CD4-positive, alpha-beta memory T cell (primary cell): ENCODE data around the gene BLID. TPM values are rescaled to one million over a fixed set of nuclear protein-coding genes. Genes with fewer than 3 reads are reported as not detected.

Experiments
- CTCF ChIA-PET: fragments of 350-600 bp; sonication (Branson Sonifier 250); formaldehyde crosslinking; loops from one replicate; lab custom pipeline; 2021; ENCODE audit warnings: inconsistent platforms; ENCODE audit not compliant: partially characterized antibody; lab: Charles Lee
- POLR2A ChIA-PET: fragments of 350-600 bp; sonication (Branson Sonifier 250); formaldehyde crosslinking; loops from one replicate; lab custom pipeline; 2021; ENCODE audit not compliant: partially characterized antibody; lab: Charles Lee
- DNase-seq, 5 donors: peaks; one replicate each; pipeline versions ENCODE4 v3.0.0 to v3.0.0-alpha.2; 2020 to 2022; ENCODE audit warnings: mixed read lengths in 1 of 5
- H3K27ac ChIP-seq: one replicate; pipeline ENCODE4 v1.7.0; 2013; ENCODE audit warnings: low read depth, low read length
- H3K27me3 ChIP-seq: 2 replicates; pipeline ENCODE4 v1.7.0; 2013; ENCODE audit warnings: mild to moderate bottlenecking, low read length, moderate library complexity; ENCODE audit not compliant: insufficient read depth
- H3K36me3 ChIP-seq: 2 replicates; pipeline ENCODE4 v1.7.0; 2013; ENCODE audit warnings: mild to moderate bottlenecking, low read length, moderate library complexity; ENCODE audit not compliant: insufficient read depth
- H3K4me1 ChIP-seq: 2 replicates; pipeline ENCODE4 v1.7.0; 2013; ENCODE audit warnings: mild to moderate bottlenecking, low read length, moderate library complexity; ENCODE audit not compliant: insufficient read depth
- H3K4me3 ChIP-seq, 2 donors: one replicate each; pipeline ENCODE4 v1.7.0; 2013; ENCODE audit warnings: low read length in 2 of 2, mild to moderate bottlenecking in 1 of 2
- H3K9me3 ChIP-seq, 2 donors: one replicate each; pipeline ENCODE4 v1.7.0; 2013; ENCODE audit warnings: low read length in 2 of 2, control low read depth in 1 of 2; ENCODE audit not compliant: control insufficient read depth in 1 of 2
- H3K27ac Mint-ChIP-seq, 7 donors: one replicate each; pipeline ENCODE4 v1.8.0; 2020 to 2021; ENCODE audit warnings: mixed read lengths in 7 of 7, mild to moderate bottlenecking in 6 of 7, inconsistent platforms in 3 of 7, moderate library complexity in 3 of 7
- H3K27me3 Mint-ChIP-seq, 2 donors: one replicate each; pipeline ENCODE4 v1.8.0; 2020 to 2021; ENCODE audit warnings: mixed read lengths in 2 of 2
- H3K36me3 Mint-ChIP-seq, 2 donors: one replicate each; pipeline ENCODE4 v1.8.0; 2020 to 2021; ENCODE audit warnings: mixed read lengths in 2 of 2, inconsistent platforms in 1 of 2, mild to moderate bottlenecking in 1 of 2
- H3K4me1 Mint-ChIP-seq, 4 donors: one replicate each; pipeline ENCODE4 v1.8.0; 2020 to 2021; ENCODE audit warnings: mixed read lengths in 4 of 4, mild to moderate bottlenecking in 1 of 4
- H3K4me3 Mint-ChIP-seq, 8 donors: one replicate each; pipeline ENCODE4 v1.8.0; 2020 to 2021; ENCODE audit warnings: mixed read lengths in 8 of 8, mild to moderate bottlenecking in 7 of 8, moderate library complexity in 6 of 8, inconsistent platforms in 3 of 8
- H3K9me3 Mint-ChIP-seq, 8 donors: one replicate each; pipeline ENCODE4 v1.8.0; 2020 to 2021; ENCODE audit warnings: mixed read lengths in 8 of 8, mild to moderate bottlenecking in 5 of 8, inconsistent platforms in 3 of 8, moderate library complexity in 1 of 8
- intact Hi-C: fragments of 100-400 bp; cut with micrococcal nuclease; formaldehyde crosslinking; loops from one replicate; pipeline ENCODE4 v1.15.1; 2023
- polyA plus RNA-seq, 2 donors: library from polyadenylated mRNA; unstranded; fragments of 300-500 nt; fragmentation: Illumina TruSeq; gene quantifications; one replicate each; pipeline ENCODE4 v1.2.3, GENCODE V29; 2021
- total RNA-seq, 2 experiments: library from RNA; stranded (reverse); gene quantifications; one replicate each; pipeline ENCODE4 v1.2.3, GENCODE V29; 2021

Gene BLID
- total and polyA plus RNA-seq, 4 experiments from 2014 or later = not detected

DNA sequence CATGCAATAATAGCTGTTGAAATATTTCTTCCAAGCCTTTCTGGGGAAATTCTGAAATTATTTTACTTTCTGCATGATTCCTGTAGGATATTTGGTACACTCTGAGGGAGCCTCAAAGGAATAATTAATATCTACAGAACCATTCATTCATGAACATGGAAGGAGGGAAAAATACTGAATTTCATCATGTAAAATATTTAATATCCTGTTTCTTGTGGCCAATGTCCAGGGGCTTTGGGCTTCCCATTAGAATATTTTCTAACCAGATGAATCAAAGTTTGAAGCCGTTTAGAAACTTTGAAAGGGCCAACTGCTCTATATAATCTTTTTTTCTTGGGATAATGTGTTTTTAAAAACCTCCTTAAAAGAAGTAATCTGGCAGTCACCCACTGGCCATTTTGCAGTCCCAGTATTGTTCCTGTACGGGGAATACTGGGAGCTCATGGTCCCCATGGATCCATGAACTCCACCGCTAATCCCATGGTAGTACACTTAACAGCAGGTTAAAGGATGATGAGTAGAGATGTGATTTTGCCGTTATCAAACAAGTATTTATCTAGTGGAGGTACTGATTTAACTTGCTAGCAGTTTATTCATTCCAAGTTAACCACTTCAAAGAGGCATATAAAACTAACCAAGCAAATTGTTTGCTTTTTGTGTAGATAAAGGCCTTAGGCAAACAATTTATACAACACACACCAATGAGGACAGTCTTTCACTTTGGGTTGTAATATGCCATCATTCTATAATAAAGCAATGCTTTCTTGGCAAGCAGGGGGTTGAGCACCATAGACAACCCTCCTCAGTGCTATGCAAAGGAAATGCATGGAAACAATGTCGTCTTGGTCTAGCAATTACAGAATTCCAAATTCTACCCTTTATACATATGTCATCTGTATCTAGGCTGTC, 34.5 kb upstream of the BLID start:
- H3K27me3 ChIP-seq = no peaks in the 10 kb centered on the region
- intact Hi-C loops = no loop called here
- H3K4me3 Mint-ChIP-seq = no peak overlapping the region
- no peaks in the 10 kb centered on the region for H3K9me3 ChIP-seq
- no peak for DNase-seq
- H3K27ac Mint-ChIP-seq = no peak overlapping the region
- ChIA-PET POLR2A (no interaction called here), CTCF (no interaction called here)
- H3K4me1 Mint-ChIP-seq = no peaks in the 10 kb centered on the region
- H3K4me3 ChIP-seq = no peak overlapping the region
- H3K27ac ChIP-seq = no peak overlapping the region
- no peaks in the 10 kb centered on the region for H3K4me1 ChIP-seq
- no peaks in the 10 kb centered on the region for H3K36me3 ChIP-seq
- peaks cover 5 to 9% of the 10 kb centered on the region in 2 donors for H3K27me3 Mint-ChIP-seq
- no peaks in the 10 kb centered on the region for H3K9me3 Mint-ChIP-seq
- no peaks in the 10 kb centered on the region for H3K36me3 Mint-ChIP-seq

DNA sequence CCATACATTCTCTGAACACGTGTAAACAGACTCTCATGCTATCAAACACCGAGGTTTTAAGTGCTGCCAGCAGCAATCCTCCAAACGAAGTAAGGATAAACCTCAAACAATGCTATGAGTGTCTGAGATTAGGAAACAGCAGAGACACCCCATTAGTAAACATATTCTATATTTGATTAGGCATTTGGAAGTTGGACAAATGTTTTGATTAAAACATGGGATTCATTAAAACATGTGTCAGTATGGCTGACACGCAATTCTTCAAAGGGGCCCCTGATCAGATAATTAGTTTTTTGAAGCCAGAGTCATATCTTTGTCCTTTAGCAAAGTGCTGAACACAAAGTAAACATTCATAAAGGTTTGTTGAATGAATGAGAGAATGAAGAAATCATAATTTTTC, 33.2 kb upstream of the BLID start:
- Histone ChIP-seq H3K27me3 (no peaks in the 10 kb centered on the region), H3K27ac (no peak overlapping the region), H3K4me3 (no peak overlapping the region), H3K36me3 (no peaks in the 10 kb centered on the region), H3K4me1 (no peaks in the 10 kb centered on the region), H3K9me3 (no peaks in the 10 kb centered on the region)
- Mint-ChIP-seq H3K36me3 (no peaks in the 10 kb centered on the region), H3K9me3 (peaks cover 0 to 2% (median 0%) of the 10 kb centered on the region in 8 donors), H3K27me3 (peaks cover 7 to 9% of the 10 kb centered on the region in 2 donors), H3K4me1 (no peaks in the 10 kb centered on the region), H3K27ac (no peak overlapping the region), H3K4me3 (no peak overlapping the region)
- DNase-seq = no peak
- ChIA-PET CTCF (no interaction called here), POLR2A (no interaction called here)
- intact Hi-C loops = no loop called here

DNA sequence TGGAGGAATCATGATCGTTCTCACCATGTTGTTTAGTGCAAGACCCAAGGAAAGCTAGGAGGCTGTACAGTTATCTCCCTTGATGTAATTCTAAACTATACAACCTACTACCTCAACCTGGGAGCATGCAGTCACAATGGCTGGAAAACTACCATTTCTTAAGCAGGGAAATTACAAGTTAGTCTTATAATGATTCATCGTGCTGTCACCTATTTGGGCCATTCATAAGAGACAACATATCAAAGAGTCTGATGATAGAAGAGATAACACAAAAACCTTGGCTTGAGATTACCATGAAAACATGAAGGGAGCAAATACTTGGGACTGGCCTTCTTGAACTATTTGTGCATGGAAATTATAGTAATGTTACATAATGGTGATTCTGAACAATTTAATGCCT, 30.5 kb upstream of the BLID start:
- Histone ChIP-seq H3K4me1 (no peaks in the 10 kb centered on the region), H3K27ac (no peak overlapping the region), H3K9me3 (no peaks in the 10 kb centered on the region), H3K4me3 (no peak overlapping the region), H3K36me3 (no peaks in the 10 kb centered on the region), H3K27me3 (no peaks in the 10 kb centered on the region)
- POLR2A ChIA-PET = no interaction called here
- intact Hi-C loops = no loop called here
- peaks cover 6% of the 10 kb centered on the region in 2 donors for H3K27me3 Mint-ChIP-seq
- no peak overlapping the region for H3K4me3 Mint-ChIP-seq
- H3K36me3 Mint-ChIP-seq = no peaks in the 10 kb centered on the region
- no peaks in the 10 kb centered on the region for H3K4me1 Mint-ChIP-seq
- peaks cover 0 to 3% (median 0%) of the 10 kb centered on the region in 8 donors for H3K9me3 Mint-ChIP-seq
- no peak overlapping the region for H3K27ac Mint-ChIP-seq
- CTCF ChIA-PET = no interaction called here
- DNase-seq = no peak

DNA sequence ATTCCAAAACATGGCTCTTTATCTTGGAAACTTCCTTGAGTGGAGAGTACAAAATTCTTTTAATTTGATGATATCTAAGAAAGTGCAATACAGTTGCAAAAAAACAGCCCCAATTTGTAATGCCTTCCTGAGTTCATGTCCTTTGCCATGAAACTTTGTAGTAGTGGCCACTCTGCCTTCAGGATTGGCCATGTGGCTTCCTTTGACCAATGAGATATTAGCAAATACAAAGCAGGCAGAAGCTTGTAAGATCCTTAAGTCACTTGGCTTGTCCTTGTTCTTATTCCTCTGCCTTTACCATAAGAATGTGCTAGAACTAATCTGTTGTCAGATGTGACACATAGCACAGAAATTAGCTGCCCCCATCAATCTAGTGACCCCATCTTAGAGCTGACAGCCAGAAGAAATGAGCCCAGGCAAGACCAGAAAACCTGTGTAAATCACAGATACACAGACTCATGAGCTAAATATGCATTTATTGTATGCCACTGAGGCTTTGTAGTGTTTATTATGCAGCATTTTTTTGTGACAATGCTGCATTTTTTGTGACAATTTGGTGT, 29.8 kb upstream of the BLID start:
- Histone ChIP-seq H3K27me3 (no peaks in the 10 kb centered on the region), H3K9me3 (no peaks in the 10 kb centered on the region), H3K36me3 (no peaks in the 10 kb centered on the region), H3K4me3 (no peak overlapping the region), H3K27ac (no peak overlapping the region), H3K4me1 (no peaks in the 10 kb centered on the region)
- no peaks in the 10 kb centered on the region for H3K4me1 Mint-ChIP-seq
- DNase-seq = no peak
- intact Hi-C loops = no loop called here
- H3K36me3 Mint-ChIP-seq = no peaks in the 10 kb centered on the region
- no peak overlapping the region for H3K4me3 Mint-ChIP-seq
- CTCF ChIA-PET = no interaction called here
- H3K27me3 Mint-ChIP-seq = peaks cover 4 to 6% of the 10 kb centered on the region in 2 donors
- H3K9me3 Mint-ChIP-seq = peaks cover 0 to 3% (median 0%) of the 10 kb centered on the region in 8 donors
- POLR2A ChIA-PET = no interaction called here
- H3K27ac Mint-ChIP-seq = no peak overlapping the region

DNA sequence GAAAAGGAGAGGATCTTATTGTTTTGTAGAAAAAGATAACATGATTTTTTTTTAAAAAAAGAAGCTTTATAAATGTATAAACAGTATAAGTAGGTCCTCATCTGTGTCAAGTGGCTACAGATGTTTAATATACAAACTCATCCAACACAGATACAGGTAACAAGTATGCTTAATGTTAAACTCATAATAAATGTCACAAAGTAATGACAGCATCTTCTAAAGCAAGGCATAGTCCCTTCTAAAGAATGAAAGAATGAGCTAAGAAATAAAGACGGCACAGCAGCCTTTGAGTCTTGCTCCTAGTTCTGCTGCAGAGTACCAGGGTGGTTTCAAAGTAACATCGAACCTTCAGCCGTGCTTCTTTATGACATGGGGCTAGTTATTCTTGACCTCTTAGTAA, 28.7 kb upstream of the BLID start:
- Mint-ChIP-seq H3K9me3 (peaks cover 0 to 3% (median 0%) of the 10 kb centered on the region in 8 donors), H3K27me3 (peaks cover 4% of the 10 kb centered on the region in 2 donors), H3K4me1 (no peaks in the 10 kb centered on the region), H3K4me3 (no peak overlapping the region), H3K36me3 (no peaks in the 10 kb centered on the region), H3K27ac (no peak overlapping the region)
- ChIA-PET CTCF (interaction anchor here (1.2 kb wide), 1 partner anchor 9 kb away, joined by 4 read pairs; no protein-coding TSS in a partner anchor), POLR2A (no interaction called here)
- H3K27me3 ChIP-seq = no peaks in the 10 kb centered on the region
- DNase-seq = no peak
- no peak overlapping the region for H3K4me3 ChIP-seq
- no peak overlapping the region for H3K27ac ChIP-seq
- intact Hi-C loops = no loop called here
- H3K9me3 ChIP-seq = no peaks in the 10 kb centered on the region
- H3K36me3 ChIP-seq = no peaks in the 10 kb centered on the region
- H3K4me1 ChIP-seq = no peaks in the 10 kb centered on the region

DNA sequence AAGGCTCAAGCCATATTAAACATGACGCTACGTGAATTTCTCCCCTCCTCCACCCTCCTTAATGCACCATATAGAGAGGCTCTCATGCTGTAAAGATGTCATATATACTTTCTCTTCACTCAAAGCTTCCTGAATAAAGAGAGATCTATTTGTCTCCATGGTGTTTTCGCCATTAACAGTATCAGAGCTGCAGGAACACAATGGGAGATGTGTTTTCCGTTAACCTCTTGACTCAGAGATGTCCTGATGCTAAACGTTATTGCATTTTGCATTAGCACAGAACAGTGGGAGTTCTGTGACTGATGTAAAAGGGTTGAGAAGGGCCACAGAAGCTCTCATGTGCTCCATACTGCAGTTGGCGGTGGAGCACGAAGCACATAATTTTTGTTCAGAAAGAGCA, 25.7 kb upstream of the BLID start:
- ChIA-PET POLR2A (no interaction called here), CTCF (no interaction called here)
- Histone ChIP-seq H3K9me3 (no peaks in the 10 kb centered on the region), H3K27ac (no peak overlapping the region), H3K4me3 (no peak overlapping the region), H3K4me1 (no peaks in the 10 kb centered on the region), H3K27me3 (no peaks in the 10 kb centered on the region), H3K36me3 (no peaks in the 10 kb centered on the region)
- DNase-seq = no peak
- H3K27ac Mint-ChIP-seq = no peak overlapping the region
- peaks cover 0 to 3% (median under 1%) of the 10 kb centered on the region in 8 donors for H3K9me3 Mint-ChIP-seq
- peaks cover 1 to 3% of the 10 kb centered on the region in 2 donors for H3K27me3 Mint-ChIP-seq
- intact Hi-C loops = no loop called here
- no peaks in the 10 kb centered on the region for H3K36me3 Mint-ChIP-seq
- H3K4me1 Mint-ChIP-seq = no peaks in the 10 kb centered on the region
- H3K4me3 Mint-ChIP-seq = no peak overlapping the region

DNA sequence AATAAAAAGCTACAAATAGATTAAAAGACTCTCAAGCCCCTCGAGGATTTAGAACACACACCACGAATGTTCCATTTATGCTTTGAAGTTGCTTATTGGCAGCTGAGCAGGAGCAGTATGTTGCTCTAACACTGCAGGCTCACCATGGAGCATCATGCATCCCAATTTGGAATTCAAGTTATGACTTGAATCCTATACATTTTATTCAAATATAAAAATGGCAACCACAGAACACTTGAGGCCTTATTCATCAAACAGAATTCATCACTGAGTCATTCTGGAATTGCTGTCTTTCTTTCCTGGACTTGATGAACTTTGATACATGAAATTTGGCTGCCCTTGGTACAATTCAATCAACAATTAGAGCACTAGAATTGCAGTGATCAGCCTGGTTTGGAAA, 24.5 kb upstream of the BLID start:
- peaks cover 0 to 3% (median under 1%) of the 10 kb centered on the region in 8 donors for H3K9me3 Mint-ChIP-seq
- no peaks in the 10 kb centered on the region for H3K36me3 ChIP-seq
- peaks cover 1 to 3% of the 10 kb centered on the region in 2 donors for H3K27me3 Mint-ChIP-seq
- H3K27ac ChIP-seq = no peak overlapping the region
- no peak for DNase-seq
- H3K4me1 ChIP-seq = no peaks in the 10 kb centered on the region
- no peaks in the 10 kb centered on the region for H3K9me3 ChIP-seq
- no peak overlapping the region for H3K4me3 Mint-ChIP-seq
- intact Hi-C loops = no loop called here
- H3K4me3 ChIP-seq = no peak overlapping the region
- H3K4me1 Mint-ChIP-seq = no peaks in the 10 kb centered on the region
- POLR2A ChIA-PET = no interaction called here
- H3K27me3 ChIP-seq = no peaks in the 10 kb centered on the region
- H3K36me3 Mint-ChIP-seq = no peaks in the 10 kb centered on the region
- no peak overlapping the region for H3K27ac Mint-ChIP-seq
- CTCF ChIA-PET = no interaction called here
